Measurements from ENCODE around the gene EFNB2. TPM values are rescaled to one million over a fixed set of nuclear protein-coding genes. Genes with fewer than 3 reads are reported as not detected.

The EFNB2 gene
- total and polyA plus RNA-seq, 2 of the 8 experiments (the other 6 are each of a cell fraction or from before 2014, with no cell fraction given): 8.2 to 12.0 TPM

DNA sequence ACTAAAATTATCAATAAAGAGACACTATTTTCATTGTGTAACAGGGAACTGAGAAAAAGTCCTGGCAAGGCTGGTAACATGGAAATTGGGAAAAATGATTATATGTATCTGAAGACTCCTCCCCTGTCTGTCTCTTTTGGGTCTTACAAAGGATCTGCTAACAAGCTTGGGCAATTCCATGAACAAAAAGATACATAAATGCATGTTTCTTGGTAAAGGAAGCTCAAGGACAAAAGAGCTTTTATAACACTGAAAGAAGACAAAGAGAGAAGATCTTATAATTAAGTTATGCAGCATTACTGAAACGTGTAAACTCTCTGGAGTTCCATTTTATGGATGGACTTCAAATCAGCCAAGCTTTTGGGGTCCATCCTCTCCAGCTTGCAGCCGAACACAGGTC is 29.2 kb downstream of the EFNB2 start:
- no peak overlapping the region for H3K9ac ChIP-seq (replicated peaks in 1 of 4; ENCODE audit: extremely low read depth in 1 of 4, low read depth in 3 of 4, low read length in 3 of 4)
- no peaks in the 10 kb centered on the region; the same call in 1 of the 2 replicates for H3K79me1 ChIP-seq (ENCODE audit: low read depth, low read length)
- H2AK5ac ChIP-seq (ENCODE audit: low read depth, low read length): no peak overlapping the region
- H3K9me3 ChIP-seq (ENCODE audit: insufficient read depth in 2 of 2, low read depth in 1 of 2, low read length in 1 of 2): no peaks in the 10 kb centered on the region
- no peak overlapping the region for H3K4me3 ChIP-seq (ENCODE audit: extremely low read depth in 1 of 4, insufficient read depth in 2 of 4, low read depth in 3 of 4, low read length in 4 of 4)
- no peaks in the 10 kb centered on the region for H4K20me1 ChIP-seq (replicated peaks in 1 of 2; ENCODE audit: control insufficient read depth in 1 of 2, insufficient read depth in 2 of 2, low read length in 2 of 2)
- no peak overlapping the region for H2BK120ac ChIP-seq (replicated peaks; ENCODE audit: low read depth, low read length)
- WGBS, 2 experiments (ENCODE audit: extremely low coverage in 1 of 2, insufficient coverage in 1 of 2, insufficient read length in 1 of 2, insufficient replicate concordance in 2 of 2, low coverage in 1 of 2, low lambda C conversion rate in 2 of 2, missing lambda C conversion rate in 1 of 2): 91% methylated on average over 2 of the region's 2 CpGs; no CpG with 5 or more reads in 1 of the 2 experiments
- DNase-seq (ENCODE audit: low read depth in 1 of 2, low spot score in 2 of 2) (no peak), FAIRE-seq (no peak)
- H3K23ac ChIP-seq (ENCODE audit: insufficient read length): no peak overlapping the region
- H4K8ac ChIP-seq (ENCODE audit: extremely low read depth, insufficient read depth, low read length): no peak overlapping the region
- POLR2A ChIA-PET (ENCODE audit: partially characterized antibody): interaction anchor here (2.1 kb wide), 1 partner anchor 25 kb away, joined by 4 read pairs; no protein-coding TSS in a partner anchor
- H2BK15ac ChIP-seq (ENCODE audit: low read length): no peak overlapping the region
- no peaks in the 10 kb centered on the region for H3K27me3 ChIP-seq (replicated peaks in 1 of 4; ENCODE audit: control insufficient read depth in 3 of 4, extremely low read depth in 1 of 4, insufficient read depth in 3 of 4, low read length in 3 of 4)
- H2BK5ac ChIP-seq (ENCODE audit: low read depth, low read length): no peak overlapping the region
- CTCF ChIA-PET (ENCODE audit: partially characterized antibody): no interaction called here
- no peak overlapping the region for H4K91ac ChIP-seq (replicated peaks; ENCODE audit: insufficient read length, low read length)
- no peak overlapping the region for H3K14ac ChIP-seq (ENCODE audit: insufficient read length)
- peaks cover 3 to 8% of the 10 kb centered on the region in 2 experiments; a peak in 2 of 4 replicates for H3K79me2 ChIP-seq (ENCODE audit: control insufficient read depth in 1 of 2, insufficient read depth in 2 of 2, low read length in 2 of 2)
- H4K5ac ChIP-seq (ENCODE audit: insufficient read length, low read depth, low read length): no peak overlapping the region
- no peak overlapping the region; the same call in 1 of the 2 replicates for H2BK12ac ChIP-seq (ENCODE audit: low read depth, low read length)
- no peaks in the 10 kb centered on the region; a peak in 2 of 8 replicates for H3K36me3 ChIP-seq (ENCODE audit: control insufficient read depth in 2 of 4, insufficient read depth in 4 of 4, low read length in 3 of 4)
- peaks cover 0 to 3% (median 0%) of the 10 kb centered on the region in 4 experiments; a peak in 3 of 7 replicates for H3K4me1 ChIP-seq (replicated peaks in 1 of 4; ENCODE audit: control insufficient read depth in 3 of 4, insufficient read depth in 4 of 4, low read length in 3 of 4)
- no peak overlapping the region for H3K4me2 ChIP-seq (ENCODE audit: insufficient read depth in 1 of 2, low read depth in 2 of 2, low read length in 2 of 2)
- no peak overlapping the region for H3K4ac ChIP-seq (replicated peaks; ENCODE audit: insufficient read length, low read depth, low read length)
- no peaks in the 10 kb centered on the region for H3K23me2 ChIP-seq (ENCODE audit: low read depth, low read length)
- no peak overlapping the region for H3K18ac ChIP-seq (ENCODE audit: extremely low read depth, low read length)
- H3K56ac ChIP-seq (replicated peaks; ENCODE audit: insufficient read length, low read depth, low read length): no peak overlapping the region
- no peak overlapping the region for H3K27ac ChIP-seq (ENCODE audit: low read depth, low read length)
- H2AFZ ChIP-seq (ENCODE audit: low read length): no peak overlapping the region
- no peak overlapping the region for H2BK20ac ChIP-seq (ENCODE audit: low read length)
- TF ChIP-seq JUN (IDR thresholded peaks at IDR 0.05; ENCODE audit: low read depth, low read length) (no peak), SUZ12 (IDR thresholded peaks at IDR 0.05; ENCODE audit: low read length) (no peak), RXRA (IDR thresholded peaks at IDR 0.05; ENCODE audit: insufficient read depth, low read depth, low read length) (no peak), POU5F1 (IDR thresholded peaks at IDR 0.05; ENCODE audit: low read depth, low read length) (no peak), CEBPB (IDR thresholded peaks at IDR 0.05; ENCODE audit: low read depth, low read length) (no peak), EGR1 (IDR thresholded peaks at IDR 0.05; ENCODE audit: borderline replicate concordance, low read depth, low read length) (no peak), TCF12 (IDR thresholded peaks at IDR 0.05; ENCODE audit: low read depth, low read length) (no peak)
- TF ChIP-seq, protein P1, sequence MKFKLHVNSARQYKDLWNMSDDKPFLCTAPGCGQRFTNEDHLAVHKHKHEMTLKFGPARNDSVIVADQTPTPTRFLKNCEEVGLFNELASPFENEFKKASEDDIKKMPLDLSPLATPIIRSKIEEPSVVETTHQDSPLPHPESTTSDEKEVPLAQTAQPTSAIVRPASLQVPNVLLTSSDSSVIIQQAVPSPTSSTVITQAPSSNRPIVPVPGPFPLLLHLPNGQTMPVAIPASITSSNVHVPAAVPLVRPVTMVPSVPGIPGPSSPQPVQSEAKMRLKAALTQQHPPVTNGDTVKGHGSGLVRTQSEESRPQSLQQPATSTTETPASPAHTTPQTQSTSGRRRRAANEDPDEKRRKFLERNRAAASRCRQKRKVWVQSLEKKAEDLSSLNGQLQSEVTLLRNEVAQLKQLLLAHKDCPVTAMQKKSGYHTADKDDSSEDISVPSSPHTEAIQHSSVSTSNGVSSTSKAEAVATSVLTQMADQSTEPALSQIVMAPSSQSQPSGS (IDR thresholded peaks at IDR 0.05; ENCODE audit: low read length): no peak
- TF ChIP-seq, protein P2, sequence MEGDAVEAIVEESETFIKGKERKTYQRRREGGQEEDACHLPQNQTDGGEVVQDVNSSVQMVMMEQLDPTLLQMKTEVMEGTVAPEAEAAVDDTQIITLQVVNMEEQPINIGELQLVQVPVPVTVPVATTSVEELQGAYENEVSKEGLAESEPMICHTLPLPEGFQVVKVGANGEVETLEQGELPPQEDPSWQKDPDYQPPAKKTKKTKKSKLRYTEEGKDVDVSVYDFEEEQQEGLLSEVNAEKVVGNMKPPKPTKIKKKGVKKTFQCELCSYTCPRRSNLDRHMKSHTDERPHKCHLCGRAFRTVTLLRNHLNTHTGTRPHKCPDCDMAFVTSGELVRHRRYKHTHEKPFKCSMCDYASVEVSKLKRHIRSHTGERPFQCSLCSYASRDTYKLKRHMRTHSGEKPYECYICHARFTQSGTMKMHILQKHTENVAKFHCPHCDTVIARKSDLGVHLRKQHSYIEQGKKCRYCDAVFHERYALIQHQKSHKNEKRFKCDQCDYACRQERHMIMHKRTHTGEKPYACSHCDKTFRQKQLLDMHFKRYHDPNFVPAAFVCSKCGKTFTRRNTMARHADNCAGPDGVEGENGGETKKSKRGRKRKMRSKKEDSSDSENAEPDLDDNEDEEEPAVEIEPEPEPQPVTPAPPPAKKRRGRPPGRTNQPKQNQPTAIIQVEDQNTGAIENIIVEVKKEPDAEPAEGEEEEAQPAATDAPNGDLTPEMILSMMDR (IDR thresholded peaks at IDR 0.05; ENCODE audit: control extremely low read depth in 1 of 3, insufficient read depth in 1 of 3, low read depth in 1 of 3, low read length in 3 of 3): no peak

All from H1 (cell line).